SHP77 treated with DMSO at 0.1 percent for 48 hours (cell line): ENCODE results near the gene CACNA1I.
A peak's percentile ranks its signal among the peaks of the same experiment; 100 is the strongest.
"Not testable (repeated sequence)": the region's sequence is repeated elsewhere in the genome, so short reads cannot be mapped to it uniquely, and the experiment has no call there.

Source experiments
- DNase-seq: peaks from one replicate; lab custom pipeline; 2025; lab: John Stamatoyannopoulos, UW

CACNA1I gene

GRCh38 chr22:39721206-39722031 is 150.9 kb downstream of the CACNA1I start:
- DNase-seq = no peak

- no peak for DNase-seq
Observed at GRCh38 chr22:39722032-39722325, 151.4 kb downstream of the CACNA1I start.

- no peak for DNase-seq
Observed at GRCh38 chr22:39722501-39722900, 151.9 kb downstream of the CACNA1I start.

GRCh38 chr22:39723463-39723862 is 152.9 kb downstream of the CACNA1I start:
- DNase-seq = no peak

- no peak for DNase-seq
Observed at GRCh38 chr22:39723899-39724351, 153.4 kb downstream of the CACNA1I start.

GRCh38 chr22:39724390-39724789 is 153.8 kb downstream of the CACNA1I start:
- no peak for DNase-seq

- no peak for DNase-seq
Observed at GRCh38 chr22:39724857-39725256, 154.3 kb downstream of the CACNA1I start.

- no peak for DNase-seq
Observed at GRCh38 chr22:39725351-39726035, 154.9 kb downstream of the CACNA1I start.

- no peak for DNase-seq
Observed at GRCh38 chr22:39727541-39727940, 157.0 kb downstream of the CACNA1I start.

GRCh38 chr22:39728236-39728860 is 157.8 kb downstream of the CACNA1I start:
- no peak for DNase-seq

GRCh38 chr22:39729141-39729934 is 158.8 kb downstream of the CACNA1I start:
- no peak for DNase-seq

- no peak for DNase-seq
Observed at GRCh38 chr22:39731481-39731880, 160.9 kb downstream of the CACNA1I start.

GRCh38 chr22:39731881-39732555 is 161.5 kb downstream of the CACNA1I start:
- DNase-seq = peak; percentile 49

- no peak for DNase-seq
Observed at GRCh38 chr22:39732625-39733024, 162.1 kb downstream of the CACNA1I start.

GRCh38 chr22:39733191-39733590 is 162.6 kb downstream of the CACNA1I start:
- DNase-seq = no peak

- not testable (repeated sequence) for DNase-seq
Observed at GRCh38 chr22:39734046-39734445, 163.5 kb downstream of the CACNA1I start.

- DNase-seq = no peak
Observed at GRCh38 chr22:39734866-39735265, 164.3 kb downstream of the CACNA1I start.

- no peak for DNase-seq
Observed at GRCh38 chr22:39735776-39736175, 165.2 kb downstream of the CACNA1I start.

- DNase-seq = no peak
Observed at GRCh38 chr22:39738746-39739145, 168.2 kb downstream of the CACNA1I start.
